Jurkat, Clone E6-1 (cell line): Measurements from ENCODE around the gene TFAP2D. TPM values are rescaled to one million over a fixed set of nuclear protein-coding genes. Genes with fewer than 3 reads are reported as not detected.

Experiments
- DNase-seq: peaks from one replicate; pipeline ENCODE4 v3.0.0-alpha.2; 2011; ENCODE audit warnings: low read depth, low spot score
- H3K4me3 ChIP-seq: 2 replicates; pipeline ENCODE4 v1.5.1; 2011; ENCODE audit warnings: mild to moderate bottlenecking, low read length, control low read depth, moderate library complexity
- polyA plus RNA-seq: library from polyadenylated mRNA; unstranded; fragments of >200 nt; gene quantifications from one replicate; pipeline ENCODE4 v1.2.1, GENCODE V29; 2012; ENCODE audit warnings: missing spikeins; ENCODE audit not compliant: insufficient read length, insufficient read depth

Gene TFAP2D
- polyA plus RNA-seq: not detected

DNA sequence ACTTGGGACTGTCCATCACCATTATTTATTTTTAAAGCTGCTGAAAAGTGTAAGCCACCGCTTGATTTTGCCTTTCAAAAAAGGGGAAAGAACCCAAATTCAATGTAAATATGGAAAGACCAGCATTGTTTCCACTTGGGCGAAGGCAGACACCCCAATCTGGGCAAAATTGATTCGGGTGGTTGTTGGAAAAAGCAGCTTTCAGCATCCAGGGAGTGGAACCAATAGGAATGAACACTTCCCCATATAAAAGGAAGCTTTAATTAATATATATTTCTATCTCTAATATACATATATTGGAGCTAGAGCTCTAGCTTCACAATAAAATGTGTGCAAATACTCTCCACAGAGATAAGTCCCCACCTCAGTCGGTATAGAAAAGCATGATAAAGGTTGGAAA lies at the start of gene TFAP2D:
Gene TFAP2D, plus strand, starts transcription at position 301 of the 400 bp plus-strand sequence. CDS start 530 bp downstream, outside the sequence.
- H3K4me3 ChIP-seq: no peak within 1 kb of the TSS

GRCh38 chr6:50663806-50664205 lies 49.5 kb upstream of the TFAP2D start:
- no peak for DNase-seq

More for the DNA sequence above, at the start of gene TFAP2D:
- DNase-seq: no peak

DNA sequence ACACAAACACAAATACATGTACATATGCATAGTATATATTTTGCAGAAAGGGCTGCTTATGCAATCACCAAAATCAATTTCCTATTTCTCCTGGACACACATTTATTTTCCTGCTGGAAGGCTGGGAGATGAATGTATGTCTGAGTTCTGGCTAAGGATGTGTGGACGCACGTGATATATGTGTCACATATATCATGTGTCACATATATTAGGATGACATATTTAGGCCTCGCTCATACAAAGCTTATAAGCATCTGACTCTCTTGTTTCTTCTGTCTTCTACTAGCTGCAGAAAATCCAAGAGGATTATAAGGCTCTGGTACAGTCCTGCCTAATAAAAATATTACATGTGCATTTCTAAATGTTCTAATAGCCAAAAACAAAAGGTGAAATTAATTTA lies 47.2 kb upstream of the TFAP2D start:
- H3K4me3 ChIP-seq: no peak overlapping the region
- no peak for DNase-seq

More at GRCh38 chr6:50663806-50664205, 49.5 kb upstream of the TFAP2D start:
- H3K4me3 ChIP-seq: no peak overlapping the region

- DNase-seq: no peak
- no peak overlapping the region for H3K4me3 ChIP-seq
These were observed 32.0 kb upstream of the TFAP2D start for GRCh38 chr6:50681213-50681824.

- DNase-seq: no peak
- no peak overlapping the region for H3K4me3 ChIP-seq
These were observed 24.1 kb upstream of the TFAP2D start for GRCh38 chr6:50689210-50689609.

DNA sequence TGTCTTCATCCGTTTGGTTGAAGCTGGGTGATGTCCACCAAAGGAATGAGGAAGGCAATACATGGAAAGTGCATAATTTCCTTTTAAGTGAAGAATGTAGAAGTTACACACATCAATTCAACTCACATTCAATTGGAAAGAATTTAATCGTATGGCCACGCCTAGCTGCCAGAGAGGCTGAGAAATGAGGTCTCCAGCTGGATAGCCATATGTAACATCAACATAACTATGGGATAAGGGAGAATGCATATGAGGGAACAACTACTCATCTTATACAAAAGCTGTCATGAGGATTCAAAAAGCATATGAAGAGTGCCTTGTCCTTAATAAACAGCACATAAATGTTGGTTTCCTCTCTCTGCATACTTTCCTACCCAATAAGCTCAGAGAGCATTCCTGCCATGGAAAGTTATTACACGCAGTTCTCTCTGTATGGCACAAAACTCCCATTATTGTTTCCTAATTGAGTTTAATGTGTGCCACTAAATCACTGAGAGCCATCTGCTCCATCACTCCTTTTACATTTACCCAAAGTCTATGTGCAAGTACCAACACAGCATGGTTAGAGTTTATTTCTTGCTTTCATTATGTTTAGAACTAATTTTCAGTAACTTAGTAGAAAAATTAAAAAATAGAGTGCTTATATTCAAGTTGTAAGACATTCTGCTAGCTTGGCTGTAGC lies 21.4 kb upstream of the TFAP2D start:
- DNase-seq: no peak
- no peak overlapping the region for H3K4me3 ChIP-seq

GRCh38 chr6:50698546-50698945 lies 14.8 kb upstream of the TFAP2D start:
- no peak for DNase-seq
- no peak overlapping the region for H3K4me3 ChIP-seq

- no peak overlapping the region for H3K4me3 ChIP-seq
These were observed 14.1 kb upstream of the TFAP2D start for GRCh38 chr6:50699051-50699775.

DNA sequence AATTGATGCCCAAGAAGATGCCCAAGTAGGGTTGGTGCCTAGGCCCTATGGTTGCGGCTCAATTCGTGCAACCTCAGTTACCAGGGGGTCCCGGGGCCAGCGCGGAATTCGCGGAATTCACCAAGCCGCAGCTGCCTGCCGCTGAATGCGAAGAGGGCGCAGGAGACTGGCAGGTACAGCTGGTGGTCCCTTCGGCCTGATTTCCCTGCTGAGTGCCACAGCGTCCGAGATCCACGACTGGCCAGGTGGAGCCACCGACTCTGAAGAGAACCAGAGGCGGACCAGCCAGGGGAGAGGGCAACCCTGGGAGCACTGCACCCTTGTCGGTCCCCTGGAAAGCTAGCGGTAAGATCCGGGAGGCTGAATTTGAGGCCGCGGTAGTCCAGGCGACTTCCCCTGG lies 6.8 kb upstream of the TFAP2D start:
- DNase-seq: no peak
- H3K4me3 ChIP-seq: no peak overlapping the region

More at GRCh38 chr6:50699051-50699775, 14.1 kb upstream of the TFAP2D start:
- no peak for DNase-seq

- no peak for DNase-seq
- H3K4me3 ChIP-seq: no peak overlapping the region
These were observed 6.1 kb upstream of the TFAP2D start for GRCh38 chr6:50707191-50707590.

GRCh38 chr6:50707652-50708300 lies 5.5 kb upstream of the TFAP2D start:
- H3K4me3 ChIP-seq: no peak overlapping the region
- no peak for DNase-seq

DNA sequence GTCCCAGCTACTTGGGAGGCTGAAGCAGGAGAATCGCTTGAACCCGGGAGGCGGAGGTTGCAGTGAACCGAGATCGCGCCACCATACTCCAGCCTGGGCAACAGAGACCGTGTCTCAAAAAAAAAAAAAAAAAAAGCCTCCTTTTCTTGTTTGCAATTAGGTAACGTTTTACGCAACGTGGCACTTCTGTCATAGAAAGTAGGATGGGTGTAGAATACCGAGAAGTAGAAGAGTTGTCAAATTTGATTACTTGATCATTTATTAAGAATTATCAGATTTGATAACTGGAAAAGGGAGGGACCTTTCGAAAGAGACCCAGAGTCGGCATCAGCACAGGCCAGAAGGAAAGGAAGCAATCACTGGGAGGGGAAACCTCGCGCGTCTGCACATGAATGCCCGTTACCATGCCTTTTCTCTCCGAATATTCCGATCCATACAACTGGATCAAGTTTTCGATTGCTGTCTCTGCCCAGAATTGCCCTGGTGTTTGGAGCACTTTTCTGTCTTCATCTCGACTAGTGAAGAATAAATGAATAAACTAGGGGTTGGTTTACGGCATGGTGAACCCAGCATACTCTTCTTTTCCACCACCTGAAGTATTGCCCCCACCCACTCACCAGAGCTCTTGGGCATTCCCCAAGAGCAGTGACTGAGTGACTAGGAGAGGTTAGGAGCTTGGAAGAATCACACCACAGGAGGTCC lies 4.5 kb upstream of the TFAP2D start:
- DNase-seq: no peak
- no peak overlapping the region for H3K4me3 ChIP-seq

DNA sequence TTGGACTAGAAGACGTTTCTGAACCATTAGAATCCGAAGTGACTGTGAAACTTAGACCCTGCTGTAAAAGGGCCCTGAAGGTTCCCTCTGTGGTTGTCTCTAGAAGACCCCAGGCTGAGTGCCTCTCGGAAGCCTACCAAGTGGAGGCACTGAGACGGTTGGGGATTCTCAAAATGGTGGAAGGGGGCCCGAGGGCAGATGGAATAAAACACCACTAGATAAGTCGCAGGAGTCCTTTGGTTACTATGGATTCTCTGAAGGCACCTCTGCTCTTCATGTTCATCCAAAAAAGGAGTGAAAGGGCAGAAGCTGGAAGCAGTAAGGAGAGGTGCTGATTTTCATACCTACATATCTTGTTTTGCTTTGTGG lies 4.0 kb upstream of the TFAP2D start:
- no peak for DNase-seq
- H3K4me3 ChIP-seq: no peak overlapping the region

- no peak for DNase-seq
- no peak overlapping the region for H3K4me3 ChIP-seq
These were observed 1.6 kb upstream of the TFAP2D start for GRCh38 chr6:50711686-50712085.

DNA sequence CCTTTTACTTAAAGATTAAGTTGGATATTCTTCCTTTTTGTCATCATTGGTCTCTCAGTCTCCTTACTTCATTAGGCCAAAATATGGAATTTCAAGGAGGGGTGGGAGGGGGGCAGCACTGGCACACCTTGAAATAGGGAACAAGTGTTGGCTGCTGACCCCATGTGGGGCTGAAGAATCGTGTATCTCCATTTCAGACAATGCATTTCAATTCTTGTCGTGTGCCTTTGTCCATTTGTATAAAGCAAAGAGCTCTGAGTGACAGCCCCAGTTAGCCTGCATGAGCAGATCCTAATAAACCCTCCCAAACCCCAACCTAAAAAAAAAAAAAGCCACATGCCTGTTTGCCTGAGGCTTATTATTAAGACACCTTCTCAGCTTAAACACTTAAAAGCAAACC lies 1.0 kb upstream of the TFAP2D start:
- no peak for DNase-seq
- no peak overlapping the region for H3K4me3 ChIP-seq

DNA sequence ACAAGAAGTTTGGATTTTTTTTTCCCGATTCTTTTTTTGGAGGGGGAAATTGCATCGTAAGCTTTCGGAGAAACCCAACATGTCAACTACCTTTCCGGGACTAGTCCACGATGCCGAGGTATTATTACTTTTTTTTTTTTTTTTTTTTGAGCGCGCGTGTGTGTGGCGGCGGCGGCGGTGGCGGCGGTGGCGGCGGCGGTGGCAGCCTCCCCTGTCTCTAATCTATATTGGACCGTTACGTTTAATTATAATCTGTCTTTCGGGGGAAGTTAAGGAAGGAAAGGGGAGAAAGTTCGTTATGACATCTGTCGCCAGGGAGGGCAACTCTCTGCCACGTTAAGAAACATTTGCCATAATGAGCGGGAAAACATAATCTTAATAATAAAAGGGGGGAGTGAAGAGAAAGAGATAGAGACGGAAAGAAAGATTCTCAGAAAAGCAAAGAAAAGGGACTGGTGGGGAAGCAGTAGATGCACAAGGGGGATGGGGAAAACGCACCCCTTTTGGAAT lies 706 bp downstream of the TFAP2D start:
- DNase-seq: no peak
- H3K4me3 ChIP-seq: no peak overlapping the region

DNA sequence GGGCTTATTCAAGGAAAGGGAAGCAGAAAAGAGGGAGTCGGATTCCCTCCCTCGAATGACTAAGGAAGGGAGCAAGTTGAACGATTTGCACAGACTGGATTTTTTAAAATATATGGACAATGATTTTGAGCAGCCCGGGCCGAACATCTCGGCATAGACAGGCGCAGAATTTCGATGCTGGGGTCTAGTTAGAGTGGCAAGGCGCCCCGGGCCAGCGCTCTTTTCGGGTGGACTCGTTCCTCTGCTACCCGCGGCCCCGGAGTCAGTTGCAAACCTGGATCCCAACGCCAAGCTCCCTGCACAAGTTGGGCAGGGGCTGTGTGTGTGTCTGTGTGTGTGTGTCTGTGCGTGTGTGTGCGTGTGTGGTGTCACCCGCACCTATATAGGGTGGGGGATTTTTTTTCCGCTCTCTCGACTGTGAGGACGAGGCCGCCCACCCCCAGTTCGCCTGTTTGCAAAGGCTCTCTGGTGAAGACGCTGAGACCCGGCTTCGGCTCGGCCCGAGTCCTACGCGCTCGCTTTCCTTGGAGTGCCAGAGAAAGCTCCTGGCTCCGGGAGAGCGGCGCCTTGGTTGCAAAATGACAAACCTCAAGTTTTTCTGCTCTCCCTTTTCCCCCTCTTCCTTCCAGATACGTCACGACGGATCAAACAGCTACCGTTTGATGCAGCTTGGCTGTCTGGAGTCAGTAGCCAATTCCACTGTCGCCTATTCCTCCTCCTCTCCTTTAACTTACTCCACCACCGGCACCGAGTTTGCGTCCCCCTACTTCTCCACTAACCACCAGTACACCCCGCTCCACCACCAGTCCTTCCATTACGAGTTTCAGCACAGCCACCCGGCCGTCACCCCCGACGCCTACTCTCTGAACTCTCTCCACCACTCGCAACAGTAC lies 1.4 kb downstream of the TFAP2D start:
- no peak overlapping the region for H3K4me3 ChIP-seq
- DNase-seq: no peak

- no peak for DNase-seq
- no peak overlapping the region for H3K4me3 ChIP-seq
These were observed 3.7 kb downstream of the TFAP2D start for GRCh38 chr6:50716899-50717509.
